ENCODE data around the gene TMEM175. TPM values are rescaled to one million over a fixed set of nuclear protein-coding genes. Genes with fewer than 3 reads are reported as not detected.

Gene TMEM175
- total and polyA plus RNA-seq, 2 of the 13 experiments (the other 11 are each of a cell fraction or from before 2014, with no cell fraction given): 5.1 to 9.9 TPM

GRCh38 chr4:931194-931959 is 883 bp upstream of the TMEM175 start (continued):
- 0 out of 2 replicates have a peak, but pooled peaks have one; percentile 6 for TF ChIP-seq CAMTA2 (CRISPR knock-in tag; IDR thresholded peaks at IDR 0.05; ENCODE audit: borderline replicate concordance)
- peak; percentile 38; the same call in 1 of the 2 replicates for TF ChIP-seq ZNF740 (CRISPR knock-in tag; IDR thresholded peaks at IDR 0.05)
- no peak for TF ChIP-seq ZBTB39 (CRISPR knock-in tag; IDR thresholded peaks at IDR 0.05)
- 0 out of 2 replicates have a peak, but pooled peaks have one; percentile 11 for TF ChIP-seq BHLHE40 (IDR thresholded peaks at IDR 0.05; ENCODE audit: low read length)
- TF ChIP-seq SIN3A (IDR thresholded peaks at IDR 0.05; ENCODE audit: borderline replicate concordance, low read depth, low read length): 0 out of 2 replicates have a peak, but pooled peaks have one; percentile 25
- 0 out of 2 replicates have a peak, but pooled peaks have one; percentile 20 for TF ChIP-seq ZNF552 (CRISPR knock-in tag; IDR thresholded peaks at IDR 0.05; ENCODE audit: borderline replicate concordance)

- BruUV-seq (replicated peaks): TSS peak; percentile 76
- Histone ChIP-seq H3K4me2 (ENCODE audit: low read depth, low read length) (peak overlapping the region; percentile 88), H4K20me1 (ENCODE audit: insufficient read depth, low read length) (peaks cover 17% of the 10 kb centered on the region), H3K4me3 (replicated peaks in 1 of 3; ENCODE audit: insufficient read depth in 1 of 3, low read depth in 2 of 3, low read length in 3 of 3) (peak overlapping the region; percentile 84 to 100 (median 97)), H3K79me2 (ENCODE audit: insufficient read depth, low read length) (peaks cover 36% of the 10 kb centered on the region), H3K36me3 (replicated peaks in 1 of 2; ENCODE audit: control insufficient read depth in 1 of 2, insufficient read depth in 2 of 2, low read length in 2 of 2) (no peaks in the 10 kb centered on the region), H3K27me3 (ENCODE audit: control insufficient read depth in 1 of 2, insufficient read depth in 2 of 2, low read length in 2 of 2) (no peaks in the 10 kb centered on the region; a peak in 1 of 5 replicates), H3K27ac (ENCODE audit: extremely low read length, insufficient read depth, low read length) (peak overlapping the region; percentile 46), H3K4me1 (ENCODE audit: insufficient read depth, low read length) (peaks cover 35% of the 10 kb centered on the region), H2AFZ (ENCODE audit: low read length) (peak overlapping the region; percentile 75), H3K9ac (ENCODE audit: insufficient read depth, low read depth, low read length) (peak overlapping the region; percentile 96), H3K9me3 (ENCODE audit: low read length) (no peaks in the 10 kb centered on the region)
- in situ Hi-C loops (cut with HindIII; ENCODE audit: extremely low pct_ligation_motif_present, low pct_unique_long_range_greater_than_20kb): loop anchor here (5.0 kb wide), 1 partner anchor 55 kb away; the partner anchor contains the start of gene IDUA
- FAIRE-seq (peak; percentile 53), ATAC-seq (peak; percentile 77), DNase-seq (ENCODE audit: low spot score) (peak; percentile 32)
- ChIA-PET CTCF (ENCODE audit: low intra/inter-chr PET ratio, low total read pairs) (no interaction called here), POLR2A (interaction anchor here (1.0 to 2.4 kb wide), 8 partner anchors 13 to 259 kb away, joined by 3 to 25 read pairs (median 4); partner anchors contain the start of genes ATP5ME, DGKQ, IDUA and MYL5)
- WGBS (ENCODE audit: low lambda C conversion rate): 0% methylated on average over 3 of the region's 11 CpGs
- intact Hi-C loops (cut with micrococcal nuclease; ENCODE audit: unreplicated experiment): loop anchor here (5.0 kb wide), 1 partner anchor 150 kb away; no protein-coding TSS in a partner anchor
- TF ChIP-seq ZNF446 (CRISPR knock-in tag; IDR thresholded peaks at IDR 0.05) (no peak), THAP8 (CRISPR knock-in tag; IDR thresholded peaks at IDR 0.05; ENCODE audit: borderline replicate concordance) (no peak), SNAPC2 (CRISPR knock-in tag; IDR thresholded peaks at IDR 0.05) (no peak), ZBTB7A (CRISPR knock-in tag; IDR thresholded peaks at IDR 0.05) (no peak), U2AF2 (IDR thresholded peaks at IDR 0.05; ENCODE audit: low read depth, low read length) (no peak), MED13 (CRISPR knock-in tag; IDR thresholded peaks at IDR 0.05) (no peak), ZNF558 (CRISPR knock-in tag; IDR thresholded peaks at IDR 0.05; ENCODE audit: borderline replicate concordance) (no peak), AKAP8 (CRISPR knock-in tag; IDR thresholded peaks at IDR 0.05) (no peak), ZFP62 (CRISPR knock-in tag; IDR thresholded peaks at IDR 0.05) (no peak), TOE1 (CRISPR knock-in tag; IDR thresholded peaks at IDR 0.05) (no peak), ASH2L (IDR thresholded peaks at IDR 0.05; ENCODE audit: insufficient read length, low read depth, low read length) (peak; percentile 13), FOXA3 (CRISPR knock-in tag; IDR thresholded peaks at IDR 0.05) (no peak), MLLT10 (CRISPR knock-in tag; IDR thresholded peaks at IDR 0.05) (no peak), HNF4G (IDR thresholded peaks at IDR 0.05; ENCODE audit: borderline replicate concordance, low read depth, low read length) (no peak), HNF4G (CRISPR knock-in tag; IDR thresholded peaks at IDR 0.05; ENCODE audit: borderline replicate concordance, low read depth) (0 out of 2 replicates have a peak, but pooled peaks have one; percentile 11)
Measured at GRCh38 chr4:932713-933070, 432 bp downstream of the TMEM175 start.

All from HepG2 (cell line).